Stimulated activated naive CD8-positive, alpha-beta T cell treated with anti-CD3 and anti-CD28 coated beads, Interleukin-15, Interleukin-2, amounts not matched to agents 100 U/mL and 50 U/mL, for 24 hours (primary cell): ENCODE measurements around the gene CREG2.
"Not testable (repeated sequence)": the region's sequence is repeated elsewhere in the genome, so short reads cannot be mapped to it uniquely, and the experiment has no call there.

Experiments
- ATAC-seq: fragments of 150-1000 bp; cut with Tn5 transposase; one replicate; pipeline ENCODE4 v1.10.0; 2021
- DNase-seq: peaks from one replicate; pipeline ENCODE4 v3.0.0; 2021

Gene CREG2

GRCh38 chr2:101371636-101372035, 15.7 kb downstream of the CREG2 start:
- DNase-seq (no peak), ATAC-seq (no peak)

DNA sequence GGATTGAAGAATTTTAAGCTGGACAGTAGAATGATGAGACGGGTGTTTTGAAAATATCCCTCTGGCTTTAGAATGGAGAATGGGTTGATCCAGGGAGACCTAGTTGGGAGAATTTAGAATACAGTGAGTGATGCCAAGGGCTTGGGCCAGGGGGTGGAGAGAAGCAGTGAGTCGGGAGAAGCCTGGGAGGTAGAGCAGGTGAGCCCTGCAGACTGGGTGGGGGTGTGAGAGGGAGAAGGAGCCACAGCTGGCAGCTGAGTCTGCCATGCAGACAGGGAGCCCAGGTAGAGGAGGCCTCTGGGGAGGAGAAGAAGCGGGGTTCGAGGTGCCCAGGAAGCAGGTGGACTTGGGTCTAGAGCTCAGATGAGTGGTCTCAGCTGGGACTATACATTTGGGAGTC, 18.2 kb downstream of the CREG2 start:
- DNase-seq, result no peak
- no peak for ATAC-seq

DNA sequence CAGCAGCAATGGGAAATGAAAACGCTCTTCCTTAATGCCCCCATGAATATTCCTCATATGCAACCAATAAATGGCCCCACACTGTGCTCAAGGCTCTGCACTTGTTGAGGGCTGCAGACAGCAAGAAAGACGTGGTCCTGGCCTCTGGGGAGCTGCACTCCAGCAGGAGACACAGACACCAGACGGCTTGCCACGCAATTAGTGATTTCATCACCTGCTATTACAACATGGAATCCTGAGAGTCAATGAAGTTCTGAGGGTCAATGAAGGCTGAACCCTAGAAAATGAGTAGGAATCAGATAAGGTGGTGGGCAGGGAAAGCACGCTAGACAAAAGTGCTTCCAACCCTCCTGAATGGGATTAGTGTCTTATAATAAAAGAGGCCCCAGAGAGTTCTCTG, 18.9 kb downstream of the CREG2 start:
- no peak for DNase-seq
- ATAC-seq, result no peak

DNA sequence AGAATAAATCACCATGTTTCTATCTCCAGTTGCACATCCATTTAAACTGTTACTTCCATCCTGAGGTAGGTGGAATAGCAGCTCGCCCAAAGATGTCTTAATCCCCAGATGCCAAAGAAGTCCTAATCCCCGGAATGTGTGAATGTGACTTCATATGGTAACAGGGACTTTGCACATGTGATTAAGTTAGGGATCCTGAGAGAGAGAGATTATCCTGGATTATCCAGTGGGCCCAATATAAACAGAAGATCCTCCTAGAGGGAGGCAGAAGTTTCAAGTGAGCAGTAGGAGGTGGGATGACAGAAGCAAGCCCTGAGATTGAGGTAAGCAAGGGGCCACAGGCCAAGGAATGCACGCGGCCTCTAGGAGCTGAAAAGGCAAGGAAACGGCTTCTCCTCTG, 19.8 kb downstream of the CREG2 start:
- DNase-seq (no peak), ATAC-seq (no peak)

GRCh38 chr2:101364878-101365277, 22.4 kb downstream of the CREG2 start:
- no peak for ATAC-seq
- DNase-seq, result no peak

GRCh38 chr2:101362777-101363176, 24.5 kb downstream of the CREG2 start:
- DNase-seq, result no peak
- no peak for ATAC-seq

DNA sequence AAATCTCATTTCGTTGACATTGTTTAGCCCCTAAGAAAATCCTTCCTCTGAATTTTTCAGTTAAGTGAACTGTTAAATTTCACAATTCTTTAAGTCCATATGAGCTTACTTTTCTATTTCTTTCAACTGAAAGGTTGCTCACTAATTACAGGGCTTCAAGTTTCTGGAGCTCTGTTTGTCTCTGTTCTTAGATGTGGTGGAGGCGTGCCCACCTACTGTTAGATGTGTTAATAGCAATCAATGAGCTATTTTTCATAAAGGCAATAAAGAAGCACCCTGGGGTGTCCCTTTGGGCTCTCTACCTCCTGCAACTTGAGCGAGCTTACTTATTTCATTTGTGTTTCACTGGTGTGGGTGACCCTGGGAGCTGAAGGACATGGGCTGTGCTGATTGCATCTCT, 25.0 kb downstream of the CREG2 start:
- DNase-seq (no peak), ATAC-seq (no peak)

DNA sequence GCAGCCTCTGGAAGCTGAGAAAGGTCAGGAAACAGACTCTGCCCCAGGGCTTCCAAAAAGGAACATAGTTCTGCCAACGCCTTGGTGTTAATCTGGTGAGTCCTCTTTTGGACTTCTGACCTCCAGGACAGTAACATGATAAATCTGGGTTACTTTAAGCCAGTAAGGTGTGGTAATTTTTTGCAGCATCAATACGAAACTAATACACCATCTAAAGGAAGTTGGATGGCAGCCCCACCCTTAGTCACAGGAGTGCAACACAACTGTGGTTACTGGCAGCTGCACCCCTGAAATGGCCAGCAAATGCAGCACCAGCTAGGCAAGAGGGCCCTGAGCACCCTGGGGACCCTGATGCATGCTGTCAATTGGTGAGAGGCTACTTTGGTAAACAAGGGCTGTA, 25.8 kb downstream of the CREG2 start:
- DNase-seq, result peak; percentile 15
- peak; percentile 43 for ATAC-seq

DNA sequence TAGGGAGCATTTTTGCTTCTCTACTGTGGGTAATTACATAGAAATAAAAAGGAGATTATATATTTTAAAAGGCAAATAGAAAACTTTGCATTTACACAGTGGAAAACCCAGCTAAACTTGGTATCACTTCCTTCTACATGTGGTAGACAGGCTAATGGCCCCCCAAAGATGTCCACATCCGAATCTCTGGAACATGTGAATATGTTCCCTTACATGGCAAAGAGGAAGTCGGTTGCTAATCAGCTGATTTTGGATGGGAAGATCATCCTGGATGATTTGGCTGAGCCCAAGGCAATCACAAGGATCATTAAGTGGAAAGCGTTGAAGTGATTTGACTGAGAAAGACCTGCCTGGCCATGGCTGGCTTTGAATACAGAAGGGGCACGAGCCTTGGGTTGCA, 26.2 kb downstream of the CREG2 start:
- DNase-seq, result no peak
- no peak for ATAC-seq

- no peak for ATAC-seq
- no peak for DNase-seq
Observed at GRCh38 chr2:101360232-101360631, 27.1 kb downstream of the CREG2 start.

DNA sequence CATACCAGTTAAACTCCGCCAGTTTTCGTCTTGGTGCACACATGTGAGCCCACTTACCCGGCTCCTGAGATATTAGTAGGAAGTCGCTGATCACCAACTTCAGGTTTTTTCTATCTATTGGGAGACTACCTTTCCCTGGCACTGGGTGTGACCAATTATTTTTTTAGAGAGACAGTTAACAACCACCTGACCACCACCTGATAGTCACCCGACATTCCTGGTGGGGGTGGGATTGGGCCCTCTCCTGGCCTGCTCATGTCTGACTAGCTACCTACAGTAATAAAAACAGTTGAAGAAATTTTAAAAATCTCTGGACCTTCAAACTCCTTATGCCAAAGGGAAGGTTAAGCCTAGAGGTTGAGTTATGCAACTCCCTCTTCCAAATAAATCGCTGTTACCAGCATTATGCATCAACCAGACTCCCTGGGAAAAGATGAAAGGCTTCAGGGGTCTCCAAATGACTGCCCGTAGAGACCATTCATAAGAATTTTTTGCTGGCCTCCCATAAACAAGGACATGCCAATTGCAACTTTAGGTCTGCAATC, 27.8 kb downstream of the CREG2 start:
- ATAC-seq, result no peak
- no peak for DNase-seq

GRCh38 chr2:101357376-101357775, 29.9 kb downstream of the CREG2 start:
- no peak for ATAC-seq
- DNase-seq, result no peak

DNA sequence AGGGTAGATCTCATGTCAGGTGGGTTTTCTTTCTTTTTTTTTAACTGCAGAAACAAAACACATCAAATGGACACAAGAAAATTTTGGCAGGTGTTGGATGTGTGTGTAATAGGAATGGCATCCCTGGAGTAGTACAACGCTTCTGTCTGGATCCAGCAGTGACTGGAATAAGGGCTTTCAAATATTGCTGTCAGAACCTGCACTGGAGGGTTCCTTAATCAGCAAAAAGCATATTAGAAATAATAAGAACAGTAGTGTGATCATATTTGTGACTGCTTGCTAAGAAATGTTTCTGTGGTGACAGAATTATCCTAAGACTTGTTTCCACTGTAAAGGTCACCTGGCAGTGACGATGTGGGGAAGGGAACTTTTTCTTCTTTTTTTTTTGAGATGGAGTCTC, 30.8 kb downstream of the CREG2 start:
- no peak for DNase-seq

DNA sequence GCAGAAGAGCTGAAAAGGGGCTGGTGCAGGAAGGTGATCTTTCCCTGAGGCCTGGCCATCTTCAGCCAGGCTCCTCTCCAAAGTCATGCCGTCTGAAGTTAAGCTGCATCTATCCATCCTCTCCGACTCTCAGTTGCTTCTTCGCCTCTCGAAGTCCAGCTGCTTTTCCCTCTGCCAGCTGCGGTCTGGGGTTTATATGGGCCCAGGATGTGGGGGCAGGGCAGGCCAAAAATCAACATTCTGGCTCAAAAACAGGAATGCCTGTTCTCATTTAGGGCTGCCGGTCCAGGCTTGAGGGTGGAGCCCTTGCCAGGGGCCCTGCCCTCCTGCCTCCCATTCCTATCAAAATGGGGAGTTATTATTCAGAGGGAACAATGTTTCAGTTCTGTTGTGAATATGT, 31.2 kb downstream of the CREG2 start:
- ATAC-seq (no peak), DNase-seq (no peak)

More for the DNA sequence above, 30.8 kb downstream of the CREG2 start:
- no peak for ATAC-seq

- ATAC-seq (no peak), DNase-seq (no peak)
Observed at GRCh38 chr2:101355401-101356054, 31.8 kb downstream of the CREG2 start.

DNA sequence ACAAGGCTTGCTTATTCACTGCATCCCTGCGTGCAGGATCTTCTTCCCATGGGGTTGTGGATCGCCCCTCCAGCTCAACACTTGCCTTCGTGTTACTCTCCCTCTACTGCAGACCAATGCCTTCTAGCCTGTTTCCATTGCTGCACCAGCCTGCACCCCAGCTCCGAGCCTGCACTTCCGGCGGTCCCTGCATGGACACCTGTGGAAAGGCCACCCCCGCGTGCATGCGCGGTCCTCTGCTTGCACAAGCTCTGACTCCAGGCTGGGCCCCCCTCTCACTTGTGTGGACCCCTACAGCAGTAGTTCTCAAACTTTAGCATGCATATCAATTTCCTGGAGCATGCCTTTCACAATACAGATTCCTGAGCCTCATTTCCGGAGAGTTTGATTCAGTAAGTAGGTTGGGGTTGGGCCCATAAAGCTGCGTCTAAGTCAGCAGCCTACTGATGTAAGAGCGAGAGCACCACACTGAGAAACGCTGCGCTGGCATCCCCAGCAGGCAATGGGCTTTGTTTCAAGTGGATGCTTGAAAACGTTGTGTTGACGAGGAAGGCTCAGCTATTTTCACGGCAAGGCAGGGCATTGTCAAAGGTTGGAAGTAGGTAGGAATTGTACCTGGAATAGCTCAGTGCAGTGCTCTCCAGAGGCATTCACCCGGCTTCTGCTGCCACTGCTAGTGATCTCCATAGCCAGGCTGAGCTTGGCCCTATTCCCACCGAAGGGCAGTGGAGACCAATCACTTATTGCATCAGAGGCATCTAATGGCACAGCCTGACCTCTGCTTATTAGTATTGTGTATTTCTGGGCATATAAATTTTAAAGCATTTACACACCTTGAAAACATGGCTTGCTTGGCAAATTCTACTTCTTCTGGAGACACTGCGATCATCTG, 32.6 kb downstream of the CREG2 start:
- no peak for DNase-seq
- ATAC-seq, result no peak

GRCh38 chr2:101352631-101353030, 34.7 kb downstream of the CREG2 start:
- DNase-seq, ATAC-seq: not testable (repeated sequence)

- DNase-seq (no peak), ATAC-seq (no peak)
Observed at GRCh38 chr2:101351207-101351606, 36.1 kb downstream of the CREG2 start.

- ATAC-seq, result no peak
- DNase-seq, result no peak
Observed at GRCh38 chr2:101349893-101350662, 37.2 kb downstream of the CREG2 start.

- DNase-seq, result no peak
- ATAC-seq, result no peak
Observed at GRCh38 chr2:101348883-101349282, 38.4 kb downstream of the CREG2 start.

DNA sequence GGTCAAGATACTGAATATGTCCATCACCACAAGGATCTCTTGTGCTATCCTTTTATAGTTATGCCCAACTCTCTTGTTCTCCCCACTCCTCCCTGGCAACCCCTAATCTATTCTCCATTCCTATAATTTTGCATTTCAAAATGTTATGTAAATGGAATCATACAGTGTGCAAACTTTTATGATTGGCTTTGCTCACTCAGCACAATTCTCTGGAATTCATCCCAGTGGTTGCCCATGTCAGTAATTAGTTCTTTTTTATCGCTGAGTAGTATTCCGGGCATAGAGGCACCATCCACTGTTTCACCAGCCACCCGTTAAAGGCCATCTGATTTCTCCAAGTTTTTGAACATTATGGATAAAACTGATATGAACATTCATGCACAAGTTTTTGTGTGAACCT, 40.4 kb downstream of the CREG2 start:
- no peak for DNase-seq
- no peak for ATAC-seq

DNA sequence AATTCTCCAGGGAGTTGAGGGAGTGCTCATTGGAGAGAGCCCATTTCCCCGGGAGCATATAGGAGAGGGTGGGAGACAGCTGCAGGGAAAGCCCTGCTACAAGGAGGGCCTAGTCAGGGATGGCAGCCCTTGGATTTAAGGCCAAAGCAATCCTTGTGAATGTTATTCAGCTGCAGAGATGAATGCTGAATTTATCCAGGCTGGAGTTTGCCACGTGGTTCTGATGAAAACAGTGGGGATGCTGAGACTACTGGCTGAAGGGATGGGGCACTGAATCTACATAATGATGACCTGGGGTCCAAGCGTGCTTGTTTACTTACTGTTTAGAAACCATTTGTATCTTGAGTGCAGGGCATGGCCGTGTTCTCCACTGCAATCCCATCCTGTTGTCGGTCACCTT, 43.2 kb downstream of the CREG2 start:
- no peak for ATAC-seq
- DNase-seq, result no peak

- ATAC-seq, result no peak
Observed at GRCh38 chr2:101342625-101343008, 44.7 kb downstream of the CREG2 start.

More at GRCh38 chr2:101342625-101343008, 44.7 kb downstream of the CREG2 start:
- no peak for DNase-seq
